Neural crest cell (in vitro differentiated cells): ENCODE results near the gene STARD3. TPM values are rescaled to one million over a fixed set of nuclear protein-coding genes. Genes with fewer than 3 reads are reported as not detected.
A peak's percentile ranks its signal among the peaks of the same experiment; 100 is the strongest.

Experiments used
- DNase-seq: peaks from one replicate; pipeline ENCODE4 v3.0.0; 2021; ENCODE audit warnings: low read depth, mixed read lengths, low spot score
- H3K27ac Mint-ChIP-seq: one replicate; pipeline ENCODE4 v1.8.0; 2021; ENCODE audit warnings: mild to moderate bottlenecking, mixed read lengths; ENCODE audit not compliant: unreplicated experiment
- H3K27me3 Mint-ChIP-seq: 2 replicates; pipeline ENCODE4 v1.8.0; 2021; ENCODE audit warnings: low read depth, mild to moderate bottlenecking, mixed read lengths
- H3K36me3 Mint-ChIP-seq: 2 replicates; pipeline ENCODE4 v1.8.0; 2021; ENCODE audit warnings: low read depth, mild to moderate bottlenecking, mixed read lengths
- H3K4me1 Mint-ChIP-seq: 2 replicates; pipeline ENCODE4 v1.8.0; 2021; ENCODE audit warnings: mixed read lengths
- H3K4me3 Mint-ChIP-seq: one replicate; pipeline ENCODE4 v1.8.0; 2021; ENCODE audit warnings: mild to moderate bottlenecking, mixed read lengths
- H3K9me3 Mint-ChIP-seq: 2 replicates; pipeline ENCODE4 v1.8.0; 2021; ENCODE audit warnings: mixed read lengths
- CTCF ChIP-seq: fragments of 200-600 bp; sonication (generic); conservative IDR thresholded peaks from 2 replicates; pipeline ENCODE4 v1.5.0; 2021; ENCODE audit warnings: antibody characterized with exemption, mild to moderate bottlenecking
- total RNA-seq: library from RNA; stranded (reverse); gene quantifications from 2 replicates; pipeline ENCODE4 v1.2.1, GENCODE V29; 2021

Gene STARD3
- total RNA-seq, 1 donor from 2014 or later: 60.6 TPM

DNA sequence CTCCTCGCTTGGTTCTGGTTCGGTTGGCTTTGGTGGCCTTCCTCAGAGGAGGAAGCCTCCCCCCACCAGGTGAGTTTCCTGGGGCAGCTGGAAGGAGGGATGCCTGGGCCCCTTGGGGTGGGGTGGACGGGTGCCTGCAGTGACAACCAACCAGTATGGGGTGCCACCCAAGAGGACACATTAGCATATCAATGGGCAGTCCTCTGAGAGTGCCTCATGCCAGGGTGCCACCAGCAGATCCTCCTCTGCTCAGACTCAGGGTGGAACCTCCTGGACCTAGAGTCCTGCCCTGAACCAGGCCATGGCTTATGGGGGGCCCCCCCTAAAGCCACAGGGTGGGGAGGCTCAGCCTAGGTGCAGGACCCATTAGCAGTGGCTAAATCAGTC lies 7.5 kb upstream of the STARD3 start:
- Mint-ChIP-seq H3K9me3 (no peaks in the 10 kb centered on the region), H3K4me3 (no peak overlapping the region), H3K27me3 (peaks cover 90% of the 10 kb centered on the region), H3K27ac (no peak overlapping the region), H3K36me3 (no peaks in the 10 kb centered on the region), H3K4me1 (peaks cover 7% of the 10 kb centered on the region)
- DNase-seq: no peak
- TF ChIP-seq CTCF: no peak

- Mint-ChIP-seq H3K27ac (no peak overlapping the region), H3K4me3 (no peak overlapping the region), H3K27me3 (peaks cover 86% of the 10 kb centered on the region), H3K9me3 (no peaks in the 10 kb centered on the region), H3K36me3 (no peaks in the 10 kb centered on the region), H3K4me1 (peaks cover 9% of the 10 kb centered on the region)
- no peak for DNase-seq
- no peak for TF ChIP-seq CTCF
Observed at GRCh38 chr17:39629898-39630297, 7.0 kb upstream of the STARD3 start.

DNA sequence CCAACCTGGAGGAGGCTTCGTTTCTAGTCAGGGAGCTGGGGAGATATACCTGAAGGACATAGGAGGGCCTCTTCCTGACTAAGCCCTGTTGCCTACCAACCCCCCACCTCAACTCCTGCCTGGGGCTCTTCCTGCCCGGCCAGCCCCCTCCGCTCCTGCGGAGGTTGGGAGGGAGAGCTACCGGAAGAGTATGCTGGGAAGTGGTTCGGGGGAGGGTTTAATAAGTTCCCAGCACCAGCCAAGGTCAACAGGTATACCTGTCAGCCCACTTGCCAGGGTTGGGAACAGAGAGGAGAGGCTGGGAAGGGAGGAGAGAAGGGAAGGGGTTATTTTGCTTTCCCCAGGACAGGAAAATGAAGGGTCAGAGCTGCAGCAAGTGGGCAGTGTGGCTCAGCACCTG lies 5.5 kb upstream of the STARD3 start:
- H3K4me1 Mint-ChIP-seq: peaks cover 11% of the 10 kb centered on the region
- no peak overlapping the region for H3K27ac Mint-ChIP-seq
- TF ChIP-seq CTCF: no peak
- no peaks in the 10 kb centered on the region for H3K36me3 Mint-ChIP-seq
- H3K9me3 Mint-ChIP-seq: no peaks in the 10 kb centered on the region
- H3K4me3 Mint-ChIP-seq: peak overlapping the region; percentile 49
- peaks cover 71% of the 10 kb centered on the region for H3K27me3 Mint-ChIP-seq
- DNase-seq: no peak

DNA sequence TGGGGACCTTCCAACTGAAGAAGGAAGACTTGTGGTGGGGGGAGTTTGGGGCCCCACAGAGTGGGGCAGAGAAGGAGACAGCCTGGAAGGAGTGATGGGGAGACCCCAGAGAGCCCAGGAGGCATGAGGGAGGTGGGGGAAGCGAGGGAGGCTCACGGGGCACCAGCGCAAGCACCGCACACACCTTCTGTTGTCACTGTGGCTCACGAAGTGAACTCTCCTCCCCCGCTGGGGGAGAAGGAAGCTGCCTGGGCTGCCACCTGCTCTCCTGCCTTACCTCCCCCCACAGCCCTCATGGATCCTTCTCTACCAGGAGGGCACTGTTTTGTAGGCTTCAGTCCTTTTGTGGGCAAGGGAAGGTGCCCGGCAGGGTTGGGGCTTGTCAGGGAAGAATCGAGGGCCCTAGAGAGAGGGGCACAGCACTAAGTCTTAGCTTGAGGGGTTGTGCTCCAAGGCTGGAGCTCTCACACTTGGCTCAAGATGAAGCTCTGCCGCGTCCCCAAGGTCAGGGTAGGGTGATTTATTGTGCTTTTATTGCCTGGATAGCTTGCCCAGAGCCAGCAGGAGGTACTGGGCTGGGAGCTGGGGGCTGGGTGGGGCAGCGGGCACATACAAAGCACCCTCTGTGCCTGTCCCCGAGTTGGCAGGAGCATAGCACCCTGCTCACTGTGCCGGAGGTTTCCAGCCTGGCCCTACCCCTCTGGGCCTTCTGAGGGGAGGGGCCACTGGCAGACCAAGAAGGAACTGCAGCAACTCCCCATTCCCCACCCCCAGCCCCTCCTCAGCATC lies 4.6 kb upstream of the STARD3 start:
- Mint-ChIP-seq H3K27me3 (peaks cover 65% of the 10 kb centered on the region), H3K27ac (no peak overlapping the region), H3K9me3 (no peaks in the 10 kb centered on the region), H3K4me1 (peaks cover 15% of the 10 kb centered on the region), H3K4me3 (no peak overlapping the region), H3K36me3 (no peaks in the 10 kb centered on the region)
- no peak for DNase-seq
- no peak for TF ChIP-seq CTCF

DNA sequence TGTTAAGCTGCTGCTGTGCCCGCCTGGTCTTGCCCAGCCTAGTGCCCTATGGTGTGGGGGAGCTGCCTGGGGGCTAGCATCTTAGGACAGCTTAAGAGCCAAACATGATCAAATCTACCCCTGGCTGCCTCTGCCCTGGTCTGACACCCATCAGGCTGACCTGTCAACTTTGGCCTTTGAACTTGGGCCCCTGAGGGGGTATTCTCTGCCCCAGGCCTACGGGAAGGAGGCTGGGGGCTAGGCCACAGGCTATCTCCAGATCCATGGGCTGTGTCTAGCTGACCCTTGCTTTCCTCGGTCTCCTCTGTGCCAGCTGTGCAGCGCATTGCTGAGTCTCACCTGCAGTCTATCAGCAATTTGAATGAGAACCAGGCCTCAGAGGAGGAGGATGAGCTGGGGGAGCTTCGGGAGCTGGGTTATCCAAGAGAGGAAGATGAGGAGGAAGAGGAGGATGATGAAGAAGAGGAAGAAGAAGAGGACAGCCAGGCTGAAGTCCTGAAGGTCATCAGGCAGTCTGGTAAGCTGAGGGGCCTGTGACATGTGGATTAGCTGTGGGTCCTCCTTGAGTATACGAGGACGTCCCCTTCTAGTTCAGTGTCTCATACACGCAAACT lies 3.3 kb upstream of the STARD3 start:
- Mint-ChIP-seq H3K4me1 (peaks cover 28% of the 10 kb centered on the region), H3K27me3 (peaks cover 52% of the 10 kb centered on the region), H3K9me3 (no peaks in the 10 kb centered on the region), H3K4me3 (no peak overlapping the region), H3K36me3 (no peaks in the 10 kb centered on the region), H3K27ac (no peak overlapping the region)
- no peak for TF ChIP-seq CTCF
- no peak for DNase-seq
